Right atrium auricular region (tissue), 2 donors: Measurements from ENCODE around the gene LGALS3BP. TPM values are rescaled to one million over a fixed set of nuclear protein-coding genes. Genes with fewer than 3 reads are reported as not detected.

ENCODE experiments used
- DNase-seq: peaks from one replicate; pipeline ENCODE4 v3.0.0-alpha.2; 2019; ENCODE audit warnings: low spot score
- H3K27ac ChIP-seq, 2 donors: fragments of 200-600 bp; sonication (generic); 1 replicate in 1 of 2; 2 replicates in 1 of 2; pipeline ENCODE4 v1.5.1; 2016 to 2019
- H3K27me3 ChIP-seq, 2 donors: fragments of 200-600 bp; sonication (generic); one replicate each; pipeline versions ENCODE4 v1.5.1 to v1.6.0; 2017 to 2019
- H3K36me3 ChIP-seq: fragments of 200-600 bp; sonication (generic); one replicate; pipeline ENCODE4 v1.5.1; 2016
- H3K4me1 ChIP-seq, 2 donors: fragments of 200-600 bp; sonication (generic); one replicate each; pipeline versions ENCODE4 v1.5.1 to v1.6.0; 2017 to 2019
- H3K4me3 ChIP-seq, 2 donors: fragments of 200-600 bp; sonication (generic); 1 replicate in 1 of 2; 2 replicates in 1 of 2; pipeline ENCODE4 v1.5.1; 2017 to 2019; ENCODE audit warnings: mild to moderate bottlenecking in 1 of 2, moderate library complexity in 1 of 2
- H3K9me3 ChIP-seq, 2 donors: fragments of 200-600 bp; sonication (generic); one replicate each; pipeline ENCODE4 v1.5.1; 2019
- total RNA-seq, 2 donors: library from RNA; depleted of rRNA; stranded (reverse); fragments of >200 nt; gene quantifications; one replicate each; pipeline ENCODE4 v1.1.0, GENCODE V29; 2016
- TF ChIP-seq, protein P1 (sequence below), 2 donors: fragments of 200-600 bp; sonication (generic); IDR thresholded peaks; one replicate each; pipeline ENCODE4 v1.5.1; 2019; ENCODE audit warnings: antibody characterized with exemption in 2 of 2

LGALS3BP gene
- total RNA-seq, 2 donors from 2014 or later: 488 to 733 TPM

DNA sequence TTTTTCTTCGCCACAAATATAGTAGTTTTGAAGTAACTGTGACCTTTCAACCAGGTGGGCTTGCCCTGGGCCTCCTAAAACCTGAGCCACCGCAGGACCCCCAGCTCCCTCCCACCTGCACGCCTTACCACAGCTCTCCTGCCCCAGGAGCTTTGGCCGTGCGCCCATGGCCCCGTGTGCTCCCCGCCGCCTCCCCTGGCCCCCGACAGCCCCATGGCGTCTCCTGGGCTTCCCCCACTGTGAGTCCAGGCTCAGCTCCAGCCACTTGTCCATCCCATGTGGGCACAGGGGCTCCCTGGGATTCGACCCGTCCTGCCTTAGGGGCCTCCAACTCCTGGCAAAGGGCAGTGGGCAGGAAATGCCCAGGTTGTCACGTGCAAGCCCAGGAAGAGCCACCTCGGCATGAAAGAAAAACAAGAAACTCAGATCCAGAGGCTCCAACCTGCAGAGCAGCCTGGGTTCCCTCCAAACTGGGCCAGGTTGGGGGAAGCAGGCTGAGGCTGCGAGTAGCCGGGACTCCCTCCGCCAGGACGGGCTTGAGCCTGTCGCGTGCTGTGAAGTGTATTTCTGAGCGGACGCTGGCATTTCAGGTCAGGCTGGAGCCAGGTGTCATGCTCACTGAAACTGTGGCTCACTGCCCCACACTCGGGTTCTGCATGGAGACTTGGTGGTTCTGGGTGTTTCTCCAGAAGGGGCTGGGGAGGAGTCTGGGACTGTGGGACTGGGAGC, 5.8 kb downstream of the LGALS3BP start:
- Histone ChIP-seq H3K4me3 (no peak overlapping the region), H3K27ac (no peak overlapping the region), H3K4me1 (peaks cover 0 to 73% of the 10 kb centered on the region in 2 donors), H3K9me3 (no peaks in the 10 kb centered on the region), H3K36me3 (peaks cover under 1% of the 10 kb centered on the region), H3K27me3 (no peaks in the 10 kb centered on the region)
- no peak for DNase-seq
- TF ChIP-seq, protein P1, sequence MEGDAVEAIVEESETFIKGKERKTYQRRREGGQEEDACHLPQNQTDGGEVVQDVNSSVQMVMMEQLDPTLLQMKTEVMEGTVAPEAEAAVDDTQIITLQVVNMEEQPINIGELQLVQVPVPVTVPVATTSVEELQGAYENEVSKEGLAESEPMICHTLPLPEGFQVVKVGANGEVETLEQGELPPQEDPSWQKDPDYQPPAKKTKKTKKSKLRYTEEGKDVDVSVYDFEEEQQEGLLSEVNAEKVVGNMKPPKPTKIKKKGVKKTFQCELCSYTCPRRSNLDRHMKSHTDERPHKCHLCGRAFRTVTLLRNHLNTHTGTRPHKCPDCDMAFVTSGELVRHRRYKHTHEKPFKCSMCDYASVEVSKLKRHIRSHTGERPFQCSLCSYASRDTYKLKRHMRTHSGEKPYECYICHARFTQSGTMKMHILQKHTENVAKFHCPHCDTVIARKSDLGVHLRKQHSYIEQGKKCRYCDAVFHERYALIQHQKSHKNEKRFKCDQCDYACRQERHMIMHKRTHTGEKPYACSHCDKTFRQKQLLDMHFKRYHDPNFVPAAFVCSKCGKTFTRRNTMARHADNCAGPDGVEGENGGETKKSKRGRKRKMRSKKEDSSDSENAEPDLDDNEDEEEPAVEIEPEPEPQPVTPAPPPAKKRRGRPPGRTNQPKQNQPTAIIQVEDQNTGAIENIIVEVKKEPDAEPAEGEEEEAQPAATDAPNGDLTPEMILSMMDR (IDR thresholded peaks at IDR 0.05): no peak

DNA sequence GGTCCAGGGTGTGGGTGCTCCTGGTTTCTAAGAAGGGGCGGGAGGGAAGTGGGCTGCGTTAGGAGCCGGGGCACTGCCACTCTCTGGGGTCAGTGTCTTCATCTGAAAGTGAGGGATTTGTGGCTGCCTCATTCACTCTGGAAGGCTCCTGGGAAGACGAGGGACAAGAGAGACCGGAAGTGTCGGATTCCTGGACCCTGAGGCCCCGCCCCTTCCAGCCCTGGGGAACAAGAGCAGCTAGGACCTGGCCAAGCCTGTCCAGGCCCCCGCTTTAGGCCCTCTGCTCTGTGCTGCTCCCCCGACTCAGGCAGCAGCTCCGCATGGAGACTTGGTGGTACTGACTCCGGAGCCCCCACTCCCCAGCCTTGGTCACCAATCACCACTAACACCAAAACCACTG, 6.5 kb downstream of the LGALS3BP start:
- H3K27me3 ChIP-seq: no peaks in the 10 kb centered on the region
- no peak overlapping the region for H3K4me3 ChIP-seq
- H3K9me3 ChIP-seq: no peaks in the 10 kb centered on the region
- H3K36me3 ChIP-seq: peaks cover 5% of the 10 kb centered on the region
- peaks cover 0 to 66% of the 10 kb centered on the region in 2 donors for H3K4me1 ChIP-seq
- no peak for DNase-seq
- TF ChIP-seq, protein P1 (IDR thresholded peaks at IDR 0.05): no peak
- H3K27ac ChIP-seq: peak overlapping the region; percentile 11 to 21

DNA sequence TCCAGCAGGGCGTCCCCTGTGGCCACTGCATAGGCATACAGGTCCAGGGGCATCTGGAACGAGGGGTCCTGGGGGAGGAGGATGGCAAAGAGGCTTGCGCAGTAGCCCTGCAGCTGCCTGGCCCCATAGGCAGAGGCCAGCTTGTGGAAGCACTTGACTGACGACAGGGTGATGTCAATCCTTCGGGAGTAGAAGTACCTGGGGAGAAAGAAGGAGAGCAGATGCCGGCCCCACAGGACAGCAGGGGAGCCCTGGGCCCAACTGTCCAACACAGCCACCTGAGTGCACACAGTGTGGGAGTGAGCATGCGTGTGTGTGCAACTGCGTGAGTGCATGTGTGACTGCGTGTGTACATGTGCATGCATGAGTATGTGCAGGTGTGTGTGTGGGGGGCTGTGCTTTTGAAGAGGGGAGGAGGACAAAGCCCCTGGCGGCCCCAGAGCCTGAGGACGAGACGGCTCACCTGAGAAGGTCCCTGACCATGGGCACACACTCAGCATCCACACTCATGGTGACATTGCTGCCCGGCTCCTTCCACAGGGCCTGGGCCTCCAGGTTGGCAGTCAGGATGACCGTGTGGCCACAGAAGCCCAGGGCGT, 7.1 kb downstream of the LGALS3BP start:
- peak overlapping the region in 1 of 2 donors; percentile 21 for H3K27ac ChIP-seq
- TF ChIP-seq, protein P1 (IDR thresholded peaks at IDR 0.05): no peak
- H3K9me3 ChIP-seq: no peaks in the 10 kb centered on the region
- H3K36me3 ChIP-seq: peaks cover 5% of the 10 kb centered on the region
- no peak for DNase-seq
- no peaks in the 10 kb centered on the region for H3K27me3 ChIP-seq
- peaks cover 0 to 60% of the 10 kb centered on the region in 2 donors for H3K4me1 ChIP-seq
- no peak overlapping the region for H3K4me3 ChIP-seq

DNA sequence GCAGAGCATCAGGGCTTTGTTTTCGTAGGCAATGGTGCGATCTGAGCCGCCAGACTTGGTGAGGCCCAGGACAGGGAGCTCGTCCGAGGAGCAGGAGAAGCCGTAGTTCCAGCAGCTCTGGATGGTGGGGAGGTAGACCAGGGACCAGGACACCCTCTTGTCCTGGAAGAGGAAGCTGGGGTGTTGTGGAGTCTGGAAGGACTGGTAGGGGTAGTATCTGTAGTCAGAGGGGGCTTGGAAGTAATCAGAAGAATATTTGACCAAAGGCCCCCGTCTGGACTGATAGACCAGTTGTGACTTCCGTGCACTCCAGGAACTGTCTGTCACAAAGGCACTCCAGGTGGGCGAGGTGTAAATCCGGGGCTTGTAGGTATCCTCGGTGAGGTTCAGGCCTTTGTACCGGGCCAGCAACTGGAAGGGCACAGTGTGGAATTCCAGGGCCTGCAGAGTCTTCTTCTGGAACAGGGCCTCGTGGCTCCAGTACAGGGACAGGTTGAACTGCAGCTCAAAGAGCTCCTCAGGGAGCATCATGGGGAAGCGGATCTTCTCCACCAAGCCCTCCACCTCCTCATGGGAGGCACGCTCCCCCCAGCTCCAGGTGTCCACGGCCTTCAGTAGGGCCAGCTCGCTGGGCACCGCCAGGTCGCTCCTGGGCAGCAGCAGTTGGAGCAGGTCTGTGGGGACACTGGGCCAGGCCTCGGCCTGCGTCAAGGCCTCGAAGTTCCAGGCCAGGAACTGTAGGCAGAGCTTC, 7.8 kb downstream of the LGALS3BP start:
- Histone ChIP-seq H3K4me3 (no peak overlapping the region), H3K4me1 (peaks cover 0 to 53% of the 10 kb centered on the region in 2 donors), H3K9me3 (no peaks in the 10 kb centered on the region), H3K27me3 (no peaks in the 10 kb centered on the region), H3K27ac (peak overlapping the region; percentile 58 to 60), H3K36me3 (peaks cover 5% of the 10 kb centered on the region)
- no peak for DNase-seq
- TF ChIP-seq, protein P1 (IDR thresholded peaks at IDR 0.05): no peak

DNA sequence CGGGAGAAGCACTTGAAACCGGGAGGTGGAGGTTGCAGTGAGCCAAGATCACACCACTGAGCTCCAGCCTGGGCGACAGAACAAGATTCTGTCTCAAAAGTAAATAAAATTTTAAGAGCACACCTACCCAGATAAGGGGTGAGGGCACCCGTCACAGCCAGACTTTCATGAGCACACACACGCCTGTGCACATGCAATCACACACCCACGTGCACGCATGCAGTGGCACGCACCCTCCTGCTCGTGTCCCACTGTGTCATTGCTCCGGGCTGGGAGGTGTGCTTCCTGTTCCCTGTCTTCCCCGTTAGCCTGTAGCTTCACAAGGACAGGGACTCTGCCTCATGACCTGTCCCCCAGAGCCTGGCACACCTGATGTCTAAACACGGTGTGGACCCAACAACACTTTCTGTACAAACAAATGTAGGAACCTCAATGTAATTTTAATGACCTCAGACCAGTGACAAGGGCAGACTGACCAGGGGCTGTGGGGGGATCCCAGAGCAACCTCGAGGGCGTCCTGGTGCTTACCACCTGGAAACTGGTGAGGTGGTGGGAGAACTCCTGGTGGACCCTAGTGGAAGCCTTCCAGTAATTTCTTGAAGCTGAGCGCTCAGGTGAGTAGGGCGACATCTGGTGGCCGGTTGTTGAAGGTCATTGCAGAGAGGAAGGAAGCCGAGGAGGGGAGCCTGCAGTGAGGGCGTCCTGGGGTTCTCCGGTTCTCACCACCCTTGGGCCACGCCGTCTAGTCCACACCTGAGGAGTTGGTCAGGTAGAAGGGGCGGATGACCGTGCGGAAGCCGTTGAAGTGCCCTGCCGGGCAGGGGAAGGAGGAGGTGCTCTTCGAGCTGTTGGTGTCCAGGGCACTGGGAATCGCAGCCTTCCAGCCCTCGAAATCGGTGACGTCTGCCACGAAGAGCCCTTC, 8.6 kb downstream of the LGALS3BP start:
- Histone ChIP-seq H3K9me3 (no peaks in the 10 kb centered on the region), H3K4me1 (peaks cover 0 to 45% of the 10 kb centered on the region in 2 donors), H3K27ac (peak overlapping the region; percentile 58 to 60), H3K36me3 (peaks cover 5% of the 10 kb centered on the region), H3K27me3 (no peaks in the 10 kb centered on the region), H3K4me3 (no peak overlapping the region)
- peak; percentile 82 for DNase-seq
- TF ChIP-seq, protein P1 (IDR thresholded peaks at IDR 0.05): peak; percentile 79 to 94
